HEK293 (cell line): ENCODE data around the gene MLX.

Experiments
- FEZF1 ChIP-seq: fragments of 450-650 bp; formaldehyde crosslinking; IDR thresholded peaks from 2 replicates; pipeline ENCODE4 v1.5.1; 2016; ENCODE audit warnings: missing biosample characterization, missing genetic modification characterization
- GLIS2 ChIP-seq: fragments of 450-650 bp; formaldehyde crosslinking; IDR thresholded peaks from 2 replicates; pipeline ENCODE4 v1.5.1; 2016; ENCODE audit warnings: missing biosample characterization, missing genetic modification characterization
- KLF1 ChIP-seq: fragments of 450-650 bp; formaldehyde crosslinking; IDR thresholded peaks from 2 replicates; pipeline ENCODE4 v1.5.1; 2016; ENCODE audit warnings: missing biosample characterization, missing genetic modification characterization
- KLF7 ChIP-seq: fragments of 450-650 bp; formaldehyde crosslinking; IDR thresholded peaks from 2 replicates; pipeline ENCODE4 v1.5.1; 2016; ENCODE audit warnings: missing biosample characterization, missing genetic modification characterization, borderline replicate concordance
- MEIS1 ChIP-seq: sonication (generic); formaldehyde crosslinking; IDR thresholded peaks from 2 replicates; pipeline ENCODE4 v1.8.1; 2022; ENCODE audit warnings: missing genetic modification reagents, mild to moderate bottlenecking, borderline replicate concordance
- MZF1 ChIP-seq: fragments of 450-650 bp; formaldehyde crosslinking; IDR thresholded peaks from 2 replicates; pipeline ENCODE4 v1.5.1; 2017; ENCODE audit warnings: missing biosample characterization, missing genetic modification characterization, borderline replicate concordance
- RBAK ChIP-seq: fragments of 450-650 bp; formaldehyde crosslinking; IDR thresholded peaks from 2 replicates; pipeline ENCODE4 v1.5.1; 2016; ENCODE audit warnings: missing biosample characterization, missing genetic modification characterization
- ZFP69B ChIP-seq: fragments of 450-650 bp; formaldehyde crosslinking; IDR thresholded peaks from 2 replicates; pipeline ENCODE4 v1.5.1; 2016; ENCODE audit warnings: missing biosample characterization, missing genetic modification characterization
- ZIC2 ChIP-seq: fragments of 450-650 bp; formaldehyde crosslinking; IDR thresholded peaks from 2 replicates; pipeline ENCODE4 v1.5.1; 2016; ENCODE audit warnings: missing biosample characterization, missing genetic modification characterization
- ZNF132 ChIP-seq: fragments of 450-650 bp; formaldehyde crosslinking; IDR thresholded peaks from 2 replicates; pipeline ENCODE4 v1.5.1; 2017; ENCODE audit warnings: missing biosample characterization, missing genetic modification characterization, borderline replicate concordance
- ZNF146 ChIP-seq: fragments of 450-650 bp; formaldehyde crosslinking; IDR thresholded peaks from 2 replicates; pipeline ENCODE4 v1.5.1; 2016; ENCODE audit warnings: missing biosample characterization, missing genetic modification characterization
- ZNF302 ChIP-seq: fragments of 450-650 bp; formaldehyde crosslinking; IDR thresholded peaks from 2 replicates; pipeline ENCODE4 v1.5.1; 2016; ENCODE audit warnings: missing biosample characterization, missing genetic modification characterization, low read depth
- ZNF426 ChIP-seq: fragments of 450-650 bp; formaldehyde crosslinking; IDR thresholded peaks from 2 replicates; pipeline ENCODE4 v1.5.1; 2017; ENCODE audit warnings: missing biosample characterization, missing genetic modification characterization, mild to moderate bottlenecking, inconsistent platforms, moderate library complexity
- ZNF555 ChIP-seq: fragments of 450-650 bp; formaldehyde crosslinking; conservative IDR thresholded peaks from 2 replicates; pipeline ENCODE4 v1.5.1; 2017; ENCODE audit warnings: missing biosample characterization, mild to moderate bottlenecking, missing genetic modification characterization, inconsistent platforms
- ZNF585B ChIP-seq: fragments of 450-650 bp; formaldehyde crosslinking; IDR thresholded peaks from 2 replicates; pipeline ENCODE4 v1.5.1; 2016; ENCODE audit warnings: missing biosample characterization, missing genetic modification characterization
- ZNF596 ChIP-seq: fragments of 450-650 bp; IDR thresholded peaks from 2 replicates; pipeline ENCODE4 v1.5.0; 2018; ENCODE audit warnings: missing biosample characterization, mild to moderate bottlenecking, missing genetic modification characterization, moderate library complexity
- ZNF610 ChIP-seq: fragments of 450-650 bp; formaldehyde crosslinking; IDR thresholded peaks from 2 replicates; pipeline ENCODE4 v1.5.1; 2016; ENCODE audit warnings: missing biosample characterization, missing genetic modification characterization, borderline replicate concordance
- ZNF629 ChIP-seq: fragments of 450-650 bp; formaldehyde crosslinking; IDR thresholded peaks from 2 replicates; pipeline ENCODE4 v1.5.1; 2017; ENCODE audit warnings: missing biosample characterization, missing genetic modification characterization
- ZNF670 ChIP-seq: fragments of 450-650 bp; formaldehyde crosslinking; IDR thresholded peaks from 2 replicates; pipeline ENCODE4 v1.5.1; 2016; ENCODE audit warnings: missing biosample characterization, missing genetic modification characterization, low read depth
- ZNF677 ChIP-seq: fragments of 450-650 bp; IDR thresholded peaks from 2 replicates; pipeline ENCODE4 v1.5.0; 2018; ENCODE audit warnings: missing biosample characterization, mild to moderate bottlenecking, missing genetic modification characterization, moderate library complexity
- ZNF701 ChIP-seq: fragments of 450-650 bp; formaldehyde crosslinking; IDR thresholded peaks from 2 replicates; pipeline ENCODE4 v1.5.1; 2016; ENCODE audit warnings: missing biosample characterization, missing genetic modification characterization
- TF ChIP-seq, protein P1 (sequence below): fragments of 450-650 bp; formaldehyde crosslinking; IDR thresholded peaks from 2 replicates; pipeline ENCODE4 v1.5.1; 2016; ENCODE audit warnings: missing biosample characterization, missing genetic modification characterization
- TF ChIP-seq, protein P2 (sequence below): fragments of 450-650 bp; formaldehyde crosslinking; IDR thresholded peaks from 2 replicates; pipeline ENCODE4 v1.5.1; 2016; ENCODE audit warnings: missing biosample characterization, missing genetic modification characterization
- TF ChIP-seq, protein P3 (sequence below): fragments of 450-650 bp; formaldehyde crosslinking; IDR thresholded peaks from 2 replicates; pipeline ENCODE4 v1.5.1; 2016; ENCODE audit warnings: missing biosample characterization, missing genetic modification characterization
- TF ChIP-seq, protein P4 (sequence below): fragments of 450-650 bp; formaldehyde crosslinking; IDR thresholded peaks from 2 replicates; pipeline ENCODE4 v1.5.1; 2016; ENCODE audit warnings: missing biosample characterization, missing genetic modification characterization

The MLX gene

DNA sequence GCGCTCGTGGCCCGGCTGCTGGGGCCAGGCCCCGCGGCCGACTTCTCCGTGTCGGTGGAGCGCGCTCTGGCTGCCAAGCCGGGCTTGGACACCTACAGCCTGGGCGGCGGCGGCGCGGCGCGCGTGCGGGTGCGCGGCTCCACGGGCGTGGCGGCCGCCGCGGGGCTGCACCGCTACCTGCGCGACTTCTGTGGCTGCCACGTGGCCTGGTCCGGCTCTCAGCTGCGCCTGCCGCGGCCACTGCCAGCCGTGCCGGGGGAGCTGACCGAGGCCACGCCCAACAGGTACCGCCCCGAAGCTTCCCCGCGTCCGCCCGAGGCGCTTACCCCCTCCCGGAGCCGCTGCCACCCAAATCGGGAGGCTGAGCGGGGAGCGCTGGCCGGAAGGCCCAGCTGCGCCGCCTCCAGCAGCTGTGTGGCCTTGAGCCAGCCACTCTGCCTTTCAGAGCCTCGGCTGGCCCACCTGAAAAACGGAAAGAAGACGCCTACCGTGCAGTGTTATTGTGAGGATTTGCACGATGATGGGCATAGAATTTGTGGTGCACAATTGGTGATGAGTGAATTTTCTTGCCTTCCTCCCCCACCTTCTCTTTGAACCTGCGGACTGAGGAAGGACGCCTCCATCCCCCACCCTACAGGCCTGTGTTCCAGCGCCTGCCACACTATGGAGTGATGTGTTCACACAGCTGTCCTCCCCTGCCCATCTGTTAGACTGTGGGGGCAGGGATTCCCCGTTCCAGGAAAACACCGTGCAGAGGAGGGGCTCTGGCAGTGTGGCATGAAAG is 30.3 kb upstream of the MLX start (continued):
- TF ChIP-seq ZNF146 (tag by site-specific recombination) (no peak), ZNF302 (tag by site-specific recombination) (no peak), FEZF1 (tag by site-specific recombination) (no peak), RBAK (tag by site-specific recombination) (no peak), ZNF426 (tag by site-specific recombination) (no peak), MEIS1 (no peak), ZIC2 (peak; percentile 67), ZNF132 (tag by site-specific recombination) (no peak), KLF7 (tag by site-specific recombination) (peak; percentile 57; the same call in 1 of the 2 replicates), ZNF629 (tag by site-specific recombination) (peak; percentile 69), ZNF585B (tag by site-specific recombination) (no peak), ZNF610 (tag by site-specific recombination) (0 out of 2 replicates have a peak, but pooled peaks have one; percentile 55), ZNF701 (tag by site-specific recombination) (no peak), MZF1 (no peak), ZNF677 (peak; percentile 72), ZNF670 (tag by site-specific recombination) (no peak), ZFP69B (tag by site-specific recombination) (no peak), ZNF596 (tag by site-specific recombination) (no peak), ZNF555 (tag by site-specific recombination) (no peak), KLF1 (tag by site-specific recombination) (peak; percentile 88), GLIS2 (tag by site-specific recombination) (peak; percentile 85)
- TF ChIP-seq, protein P1, sequence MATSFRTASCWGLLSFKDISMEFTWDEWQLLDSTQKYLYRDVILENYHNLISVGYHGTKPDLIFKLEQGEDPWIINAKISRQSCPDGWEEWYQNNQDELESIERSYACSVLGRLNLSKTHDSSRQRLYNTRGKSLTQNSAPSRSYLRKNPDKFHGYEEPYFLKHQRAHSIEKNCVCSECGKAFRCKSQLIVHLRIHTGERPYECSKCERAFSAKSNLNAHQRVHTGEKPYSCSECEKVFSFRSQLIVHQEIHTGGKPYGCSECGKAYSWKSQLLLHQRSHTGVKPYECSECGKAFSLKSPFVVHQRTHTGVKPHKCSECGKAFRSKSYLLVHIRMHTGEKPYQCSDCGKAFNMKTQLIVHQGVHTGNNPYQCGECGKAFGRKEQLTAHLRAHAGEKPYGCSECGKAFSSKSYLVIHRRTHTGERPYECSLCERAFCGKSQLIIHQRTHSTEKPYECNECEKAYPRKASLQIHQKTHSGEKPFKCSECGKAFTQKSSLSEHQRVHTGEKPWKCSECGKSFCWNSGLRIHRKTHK = no peak
- TF ChIP-seq, protein P2, sequence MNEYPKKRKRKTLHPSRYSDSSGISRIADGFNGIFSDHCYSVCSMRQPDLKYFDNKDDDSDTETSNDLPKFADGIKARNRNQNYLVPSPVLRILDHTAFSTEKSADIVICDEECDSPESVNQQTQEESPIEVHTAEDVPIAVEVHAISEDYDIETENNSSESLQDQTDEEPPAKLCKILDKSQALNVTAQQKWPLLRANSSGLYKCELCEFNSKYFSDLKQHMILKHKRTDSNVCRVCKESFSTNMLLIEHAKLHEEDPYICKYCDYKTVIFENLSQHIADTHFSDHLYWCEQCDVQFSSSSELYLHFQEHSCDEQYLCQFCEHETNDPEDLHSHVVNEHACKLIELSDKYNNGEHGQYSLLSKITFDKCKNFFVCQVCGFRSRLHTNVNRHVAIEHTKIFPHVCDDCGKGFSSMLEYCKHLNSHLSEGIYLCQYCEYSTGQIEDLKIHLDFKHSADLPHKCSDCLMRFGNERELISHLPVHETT (tag by site-specific recombination) = no peak
- TF ChIP-seq, protein P3, sequence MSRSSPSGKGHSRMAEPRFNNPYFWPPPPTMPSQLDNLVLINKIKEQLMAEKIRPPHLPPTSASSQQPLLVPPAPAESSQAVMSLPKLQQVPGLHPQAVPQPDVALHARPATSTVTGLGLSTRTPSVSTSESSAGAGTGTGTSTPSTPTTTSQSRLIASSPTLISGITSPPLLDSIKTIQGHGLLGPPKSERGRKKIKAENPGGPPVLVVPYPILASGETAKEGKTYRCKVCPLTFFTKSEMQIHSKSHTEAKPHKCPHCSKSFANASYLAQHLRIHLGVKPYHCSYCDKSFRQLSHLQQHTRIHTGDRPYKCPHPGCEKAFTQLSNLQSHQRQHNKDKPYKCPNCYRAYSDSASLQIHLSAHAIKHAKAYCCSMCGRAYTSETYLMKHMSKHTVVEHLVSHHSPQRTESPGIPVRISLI (tag by site-specific recombination) = no peak
- TF ChIP-seq, protein P4, sequence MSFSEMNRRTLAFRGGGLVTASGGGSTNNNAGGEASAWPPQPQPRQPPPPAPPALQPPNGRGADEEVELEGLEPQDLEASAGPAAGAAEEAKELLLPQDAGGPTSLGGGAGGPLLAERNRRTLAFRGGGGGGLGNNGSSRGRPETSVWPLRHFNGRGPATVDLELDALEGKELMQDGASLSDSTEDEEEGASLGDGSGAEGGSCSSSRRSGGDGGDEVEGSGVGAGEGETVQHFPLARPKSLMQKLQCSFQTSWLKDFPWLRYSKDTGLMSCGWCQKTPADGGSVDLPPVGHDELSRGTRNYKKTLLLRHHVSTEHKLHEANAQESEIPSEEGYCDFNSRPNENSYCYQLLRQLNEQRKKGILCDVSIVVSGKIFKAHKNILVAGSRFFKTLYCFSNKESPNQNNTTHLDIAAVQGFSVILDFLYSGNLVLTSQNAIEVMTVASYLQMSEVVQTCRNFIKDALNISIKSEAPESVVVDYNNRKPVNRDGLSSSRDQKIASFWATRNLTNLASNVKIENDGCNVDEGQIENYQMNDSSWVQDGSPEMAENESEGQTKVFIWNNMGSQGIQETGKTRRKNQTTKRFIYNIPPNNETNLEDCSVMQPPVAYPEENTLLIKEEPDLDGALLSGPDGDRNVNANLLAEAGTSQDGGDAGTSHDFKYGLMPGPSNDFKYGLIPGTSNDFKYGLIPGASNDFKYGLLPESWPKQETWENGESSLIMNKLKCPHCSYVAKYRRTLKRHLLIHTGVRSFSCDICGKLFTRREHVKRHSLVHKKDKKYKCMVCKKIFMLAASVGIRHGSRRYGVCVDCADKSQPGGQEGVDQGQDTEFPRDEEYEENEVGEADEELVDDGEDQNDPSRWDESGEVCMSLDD (tag by site-specific recombination) = peak; percentile 72
- TF ChIP-seq, all 188 proteins: peak for 45
